H4 (cell line): ENCODE results near the gene CACNA1C. TPM values are rescaled to one million over a fixed set of nuclear protein-coding genes. Genes with fewer than 3 reads are reported as not detected.
A peak's percentile ranks its signal among the peaks of the same experiment; 100 is the strongest.

ENCODE experiments used
- DNase-seq: peaks from one replicate; pipeline ENCODE4 v3.0.0-alpha.2; 2015; ENCODE audit warnings: low spot score
- total RNA-seq: library from RNA; depleted of rRNA; stranded (reverse); fragments of >200 nt; shearing (Covaris generic); gene quantifications from 2 replicates; pipeline ENCODE4 v1.2.3, GENCODE V29; 2014

CACNA1C gene
- total RNA-seq, 1 experiment from 2014 or later = 1.5 TPM

DNA sequence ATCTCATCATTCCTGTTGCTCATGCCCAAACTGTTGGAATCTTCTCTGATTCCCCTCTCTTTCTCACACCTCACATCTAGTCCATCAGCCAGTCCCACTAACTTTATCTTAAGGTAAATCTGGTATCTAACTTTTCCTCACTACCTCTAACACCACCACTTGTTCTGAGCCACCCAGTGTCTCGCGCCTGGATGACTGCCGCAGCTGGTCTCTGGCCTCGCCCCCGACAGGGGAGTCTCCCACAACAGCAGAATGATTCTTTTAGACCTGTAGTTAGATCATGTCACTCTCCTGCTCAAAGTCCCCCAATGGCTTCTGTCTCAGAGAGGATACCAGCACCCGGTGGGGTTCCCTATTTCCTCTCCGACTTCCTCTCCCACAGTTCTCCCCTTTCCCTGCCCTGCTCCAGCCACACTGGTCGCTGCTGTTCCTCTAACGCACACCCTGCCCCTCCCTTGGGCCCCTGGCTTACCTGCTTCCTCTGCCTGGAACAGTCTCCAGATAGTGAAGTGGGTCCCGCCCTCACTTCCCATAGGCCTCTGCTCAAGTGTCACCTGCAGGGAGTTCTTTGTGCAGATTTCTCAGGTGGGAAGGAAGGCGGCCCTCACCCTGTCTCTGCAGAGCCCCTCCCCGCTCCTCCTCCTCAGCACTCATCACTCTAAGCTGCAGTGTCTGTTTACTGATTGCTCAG lies 403.5 kb downstream of the CACNA1C start:
- no peak for DNase-seq

DNA sequence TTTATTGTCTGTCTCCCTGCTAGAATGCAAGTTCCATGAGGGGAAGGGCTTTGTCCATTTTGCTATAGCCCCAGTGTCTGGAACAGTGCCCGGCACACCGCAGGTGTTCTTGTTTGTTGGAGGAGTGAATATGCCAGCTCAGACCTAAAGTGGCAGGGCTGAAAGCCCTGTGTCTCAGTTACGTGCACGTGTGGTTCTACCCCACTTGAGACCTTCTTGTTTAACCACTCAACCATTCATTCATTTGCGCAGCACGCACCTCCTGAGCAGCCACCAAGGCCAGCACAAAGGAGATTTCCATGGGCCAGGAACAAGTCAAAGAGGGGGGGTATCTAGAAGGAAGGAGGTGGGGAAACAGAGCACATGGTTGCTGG lies 404.0 kb downstream of the CACNA1C start:
- DNase-seq = no peak

DNA sequence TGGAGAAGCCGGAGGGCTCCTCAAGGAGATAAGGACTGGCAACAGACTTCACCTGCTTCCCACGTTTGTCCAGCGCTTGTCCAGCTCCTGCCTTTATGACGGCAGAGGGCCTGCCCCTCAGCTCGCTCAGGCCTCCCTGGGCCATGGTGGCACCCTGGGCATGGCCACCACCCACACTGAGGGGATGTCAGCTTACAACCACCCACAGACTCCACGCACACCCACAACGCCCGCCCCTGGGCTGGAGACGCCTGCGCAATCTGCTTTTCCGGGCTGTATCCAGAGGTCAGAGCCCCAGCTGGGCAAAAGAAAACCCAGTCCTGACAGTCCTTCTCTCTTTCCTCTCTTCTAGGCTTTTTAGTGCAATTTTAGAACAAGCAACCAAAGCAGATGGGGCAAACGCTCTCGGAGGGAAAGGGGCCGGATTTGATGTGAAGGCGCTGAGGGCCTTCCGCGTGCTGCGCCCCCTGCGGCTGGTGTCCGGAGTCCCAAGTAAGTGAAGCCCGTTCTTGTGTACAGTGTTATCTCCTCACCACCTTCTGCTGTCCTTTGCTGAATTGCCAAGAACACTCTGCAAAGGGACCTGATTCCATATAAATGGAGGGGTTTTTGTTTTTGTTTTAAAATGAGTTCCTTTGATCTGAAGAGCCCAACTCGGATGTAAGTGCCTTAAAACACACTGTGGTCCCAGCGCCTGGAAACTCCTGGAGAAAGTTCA lies 404.6 kb downstream of the CACNA1C start:
- DNase-seq = no peak

- DNase-seq = no peak
Observed at GRCh38 chr12:2457933-2458414, 405.2 kb downstream of the CACNA1C start.

- DNase-seq = peak; percentile 47
Observed at GRCh38 chr12:2460051-2460670, 407.4 kb downstream of the CACNA1C start.

DNA sequence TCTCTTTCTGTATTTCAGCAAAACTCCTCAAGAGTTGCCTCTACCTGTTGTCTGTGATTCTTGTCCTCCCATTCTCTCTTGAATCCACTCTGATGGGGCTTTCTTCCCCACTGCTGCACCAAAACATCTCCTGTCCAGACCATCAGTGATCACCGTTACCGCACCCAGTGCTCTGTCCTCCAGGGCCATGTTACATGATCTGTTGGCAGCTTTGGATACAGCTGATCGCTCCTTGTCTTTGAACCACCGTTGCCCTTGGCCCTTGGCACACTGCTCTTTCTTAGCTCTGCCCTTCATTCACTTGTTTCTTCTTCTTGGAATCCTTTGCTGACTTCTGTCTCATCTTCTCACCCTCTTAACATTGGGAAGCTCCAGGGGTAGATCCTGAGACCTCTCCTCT lies 408.3 kb downstream of the CACNA1C start:
- no peak for DNase-seq

DNA sequence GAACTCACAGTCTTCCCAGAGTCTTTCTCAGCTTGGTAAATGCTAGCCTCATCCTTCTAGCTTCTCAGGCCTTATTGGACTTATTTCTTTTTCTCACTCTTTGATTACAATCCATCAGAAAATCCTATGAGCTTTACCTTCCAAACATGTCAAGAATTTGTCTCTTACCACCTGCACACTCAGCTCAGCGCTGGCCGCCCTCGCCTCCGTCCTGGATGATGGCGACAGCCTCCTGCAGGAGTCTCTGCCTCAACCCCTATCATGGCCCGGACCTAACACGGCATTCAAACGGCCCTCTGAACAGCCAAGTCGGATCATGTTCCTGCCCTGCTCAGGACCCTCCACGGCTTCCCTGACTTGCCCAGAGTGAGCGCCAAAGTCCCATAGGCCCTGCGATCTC lies 408.9 kb downstream of the CACNA1C start:
- no peak for DNase-seq

GRCh38 chr12:2462087-2462486 lies 409.3 kb downstream of the CACNA1C start:
- DNase-seq = no peak

- no peak for DNase-seq
Observed at GRCh38 chr12:2463719-2464118, 410.9 kb downstream of the CACNA1C start.

DNA sequence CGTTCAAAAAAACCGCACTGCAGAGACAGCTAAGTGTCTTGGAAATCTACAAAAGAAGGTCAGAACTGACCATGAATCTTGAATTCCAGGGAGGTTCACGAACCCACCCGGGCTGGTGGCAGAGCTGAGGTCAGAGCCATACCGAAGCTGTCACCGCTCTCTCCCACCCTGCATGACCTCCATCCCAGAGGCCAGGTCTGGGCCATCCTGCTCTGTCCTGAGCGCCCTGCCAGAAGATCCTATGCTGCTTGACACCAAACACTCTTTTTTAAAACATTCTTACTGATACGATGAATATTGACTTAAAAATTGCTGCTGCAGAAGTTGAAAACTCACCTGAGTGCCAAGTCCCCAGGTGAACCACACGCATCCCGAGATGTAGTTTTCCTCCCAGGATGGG lies 412.9 kb downstream of the CACNA1C start:
- DNase-seq = no peak

- DNase-seq = no peak
Observed at GRCh38 chr12:2466211-2466610, 413.4 kb downstream of the CACNA1C start.

GRCh38 chr12:2467447-2468195 lies 414.8 kb downstream of the CACNA1C start:
- no peak for DNase-seq

DNA sequence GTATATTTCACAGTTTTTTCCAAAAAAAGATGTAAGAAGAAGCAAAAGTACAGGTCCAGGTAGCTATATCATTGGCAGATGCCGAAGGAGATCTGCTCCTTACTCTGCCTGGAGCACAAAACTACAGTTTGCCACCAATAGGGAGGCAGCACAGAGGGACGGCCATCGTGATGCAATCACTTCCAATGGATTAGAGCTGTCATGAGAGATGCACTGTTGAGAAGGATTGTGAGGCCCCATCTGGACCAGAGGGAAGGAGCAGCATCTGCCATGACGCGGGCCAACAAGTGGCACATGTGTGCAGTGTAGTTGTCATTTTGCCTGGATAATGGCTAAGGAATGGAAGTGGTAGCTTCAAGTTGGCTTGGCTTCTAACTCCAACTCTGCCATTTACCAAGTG lies 423.2 kb downstream of the CACNA1C start:
- DNase-seq = no peak

DNA sequence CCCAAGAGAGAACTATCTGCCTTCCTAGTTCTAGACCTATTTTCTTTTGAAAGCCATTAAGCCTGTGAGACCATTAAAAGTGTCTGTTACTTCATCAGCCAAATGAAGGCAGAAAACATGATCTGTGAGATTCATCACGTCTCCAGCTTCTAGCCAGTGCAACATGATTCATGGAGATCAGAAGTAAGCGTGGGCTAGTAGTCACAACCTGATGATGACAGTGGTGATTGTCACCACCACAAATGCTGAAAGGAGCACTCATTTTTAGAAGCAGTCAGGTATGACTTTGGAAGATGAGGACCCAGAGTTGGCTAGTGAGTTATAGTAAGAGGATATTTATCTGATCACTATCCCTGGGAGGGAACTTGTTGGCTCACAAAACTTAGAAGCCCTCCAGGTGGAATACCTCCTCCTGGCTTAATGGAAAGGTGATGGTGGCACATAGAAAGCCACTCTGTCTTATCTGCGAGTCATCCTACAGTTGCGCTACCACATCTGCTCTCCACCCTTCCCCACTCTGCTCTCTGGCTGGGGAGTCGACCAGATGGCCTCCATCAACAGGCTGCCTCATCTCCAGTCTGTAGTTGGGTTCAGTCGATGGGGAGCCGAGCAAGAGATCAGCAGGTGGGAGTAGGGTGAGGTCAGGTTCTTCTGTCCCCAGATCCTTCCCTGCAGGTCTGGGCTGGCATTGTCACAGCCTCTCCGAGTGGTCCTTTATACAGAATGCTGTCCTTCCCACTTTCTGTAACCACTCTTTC lies 424.4 kb downstream of the CACNA1C start:
- DNase-seq = no peak

- no peak for DNase-seq
Observed at GRCh38 chr12:2479851-2480535, 427.2 kb downstream of the CACNA1C start.

GRCh38 chr12:2481346-2481745 lies 428.6 kb downstream of the CACNA1C start:
- DNase-seq = no peak

DNA sequence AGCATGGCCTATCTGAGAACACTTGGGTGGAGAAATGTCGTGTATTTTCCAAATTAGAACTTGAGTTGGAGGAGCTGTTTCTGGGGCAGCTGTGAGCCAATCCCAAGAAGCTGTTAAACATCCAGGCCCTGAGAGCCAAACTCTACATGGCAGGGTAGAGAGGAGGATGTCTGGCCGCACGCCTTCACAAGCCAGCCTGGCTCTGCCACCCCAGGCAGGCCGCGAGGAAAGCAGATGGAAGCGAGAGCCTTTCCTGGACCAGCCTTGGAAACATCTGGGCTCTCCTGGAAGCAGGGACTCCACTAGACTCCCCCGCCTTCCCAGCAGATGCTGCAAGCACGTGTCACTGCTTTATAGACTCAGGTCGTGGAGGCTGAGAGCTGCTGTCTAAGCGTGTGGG lies 429.2 kb downstream of the CACNA1C start:
- no peak for DNase-seq

- DNase-seq = no peak
Observed at GRCh38 chr12:2482938-2483660, 430.3 kb downstream of the CACNA1C start.

- DNase-seq = no peak
Observed at GRCh38 chr12:2483713-2484112, 430.9 kb downstream of the CACNA1C start.

DNA sequence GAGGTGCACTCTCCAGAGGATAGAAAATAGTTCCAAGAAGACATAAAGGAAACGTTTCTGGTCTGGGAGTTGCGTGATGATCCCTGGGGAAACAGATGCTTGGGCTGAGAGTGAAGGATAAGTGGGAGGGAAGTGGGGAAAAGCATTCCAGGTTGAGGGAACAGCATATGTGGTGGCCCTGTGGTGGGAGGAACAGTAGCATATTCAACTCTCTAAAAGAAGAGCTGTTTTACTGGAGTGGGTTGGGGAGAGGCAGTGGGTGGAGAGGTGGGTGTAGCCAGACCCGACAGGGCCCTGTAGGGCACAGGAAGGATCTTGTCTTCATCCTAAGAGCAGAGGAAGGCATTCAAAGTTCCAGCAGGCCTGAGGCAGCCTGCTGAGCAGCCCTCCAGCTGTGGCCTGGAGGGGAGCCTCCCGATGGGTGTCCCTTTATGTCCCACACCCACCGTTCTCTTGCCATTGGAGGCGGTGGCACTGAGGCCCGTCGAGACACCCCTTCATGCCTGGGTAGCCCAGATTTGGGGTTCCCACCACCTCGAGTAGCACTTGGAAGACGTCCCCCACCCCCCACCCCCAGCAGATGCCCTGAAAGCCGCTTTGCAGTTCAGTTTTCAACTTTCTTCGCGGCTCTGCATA lies 431.5 kb downstream of the CACNA1C start:
- DNase-seq = no peak
